ENCODE results near the gene HHIP. TPM values are rescaled to one million over a fixed set of nuclear protein-coding genes. Genes with fewer than 3 reads are reported as not detected.

Gene HHIP
- total and polyA plus RNA-seq, 4 donors: 3.3 to 14.0 (median 6.6) TPM

DNA sequence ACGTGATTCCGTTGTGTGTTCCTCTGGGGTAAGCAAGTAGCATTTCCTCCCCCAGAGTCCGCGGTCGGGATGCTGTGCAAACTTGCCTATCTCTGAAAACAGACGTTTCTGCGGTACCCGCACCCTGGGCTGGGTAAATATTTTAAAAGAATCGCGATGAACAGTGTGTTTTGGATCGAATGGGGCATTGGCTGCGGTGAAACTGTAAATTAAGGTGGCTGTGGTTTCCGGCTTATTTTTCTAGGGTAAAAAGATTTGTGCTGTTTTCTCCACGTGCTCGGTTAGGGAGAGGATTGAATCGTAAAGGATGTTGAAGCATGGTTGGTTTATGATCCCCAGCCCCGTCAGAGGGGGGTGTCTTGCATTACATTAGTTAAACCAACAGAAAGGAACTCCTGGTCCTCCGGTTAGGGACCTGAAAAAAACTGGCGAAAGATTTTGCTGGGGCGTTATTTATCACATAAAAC is 1.2 kb downstream of the HHIP start (continued):
- TF ChIP-seq RAD21 (IDR thresholded peaks at IDR 0.05) (no peak), FOXA2 (IDR thresholded peaks at IDR 0.05) (no peak)

- H3K27me3 ChIP-seq (ENCODE audit: control insufficient read depth in 4 of 4, insufficient read depth in 4 of 4, low read length in 3 of 4): peaks cover 0 to 16% (median 4%) of the 10 kb centered on the region in 4 donors
- H3K4me1 ChIP-seq (ENCODE audit: control insufficient read depth in 4 of 4, insufficient read depth in 4 of 4, low read length in 3 of 4): peaks cover 0 to 14% (median 7%) of the 10 kb centered on the region in 4 donors
- H3K9ac ChIP-seq (ENCODE audit: low read depth in 1 of 2, low read length in 2 of 2): no peak overlapping the region
- peak overlapping the region in 1 of 2 donors; percentile 7 for H3K27ac ChIP-seq (ENCODE audit: low read depth in 1 of 2, low read length in 2 of 2)
- H3K4me3 ChIP-seq (ENCODE audit: low read depth in 1 of 3, low read length in 3 of 3): peak overlapping the region in 1 of 3 donors; percentile 13
- TF ChIP-seq NR2F2 (IDR thresholded peaks at IDR 0.05) (no peak), EGR1 (IDR thresholded peaks at IDR 0.05; ENCODE audit: low read depth in 2 of 2) (no peak), RXRA (IDR thresholded peaks at IDR 0.05) (no peak), FOXA1 (IDR thresholded peaks at IDR 0.05) (no peak), REST (IDR thresholded peaks at IDR 0.05) (no peak), YY1 (IDR thresholded peaks at IDR 0.05) (no peak)
- TF ChIP-seq, protein P1, sequence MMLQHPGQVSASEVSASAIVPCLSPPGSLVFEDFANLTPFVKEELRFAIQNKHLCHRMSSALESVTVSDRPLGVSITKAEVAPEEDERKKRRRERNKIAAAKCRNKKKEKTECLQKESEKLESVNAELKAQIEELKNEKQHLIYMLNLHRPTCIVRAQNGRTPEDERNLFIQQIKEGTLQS (IDR thresholded peaks at IDR 0.05): no peak
- WGBS: 8% methylated on average over 4 of the region's 4 CpGs
- DNase-seq (ENCODE audit: low spot score): no peak
- no peaks in the 10 kb centered on the region for H3K9me3 ChIP-seq (ENCODE audit: control insufficient read depth in 4 of 4, low read length in 3 of 4)
- H3K36me3 ChIP-seq (ENCODE audit: control insufficient read depth in 4 of 4, insufficient read depth in 3 of 4, low read depth in 1 of 4, low read length in 3 of 4): no peaks in the 10 kb centered on the region
Observed at GRCh38 chr4:144647590-144647989, 1.6 kb downstream of the HHIP start.

DNA sequence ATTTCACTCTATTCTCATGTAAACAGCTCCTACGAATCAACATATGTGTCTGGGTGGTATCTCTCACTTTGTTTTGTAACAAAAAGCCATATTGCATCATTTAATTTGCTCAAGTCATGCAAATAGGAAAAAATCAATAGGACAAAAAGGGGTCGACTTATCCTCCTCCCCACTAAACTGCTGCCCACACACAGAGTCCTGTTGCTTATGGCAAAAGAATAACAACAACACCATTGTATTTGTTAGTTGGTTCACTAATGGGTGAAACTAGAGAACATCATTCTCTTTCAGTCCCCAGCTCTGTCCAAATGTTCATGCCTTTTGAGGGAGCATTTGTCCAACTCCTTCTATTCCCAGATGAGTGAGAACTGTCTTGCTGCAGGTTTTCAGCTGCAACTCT is 2.1 kb downstream of the HHIP start:
- peaks cover 0 to 16% (median 4%) of the 10 kb centered on the region in 4 donors for H3K27me3 ChIP-seq (ENCODE audit: control insufficient read depth in 4 of 4, insufficient read depth in 4 of 4, low read length in 3 of 4)

More for the DNA sequence above, 2.1 kb downstream of the HHIP start:
- H3K27ac ChIP-seq (ENCODE audit: low read depth in 1 of 2, low read length in 2 of 2): peak overlapping the region in 1 of 2 donors; percentile 7
- 13% methylated on average over 2 of the region's 2 CpGs for WGBS
- no peaks in the 10 kb centered on the region for H3K9me3 ChIP-seq (ENCODE audit: control insufficient read depth in 4 of 4, low read length in 3 of 4)
- DNase-seq (ENCODE audit: low spot score): no peak
- TF ChIP-seq HNF4G (IDR thresholded peaks at IDR 0.05): no peak
- TF ChIP-seq JUND (IDR thresholded peaks at IDR 0.05): no peak
- TF ChIP-seq GABPA (IDR thresholded peaks at IDR 0.05 in 1 of 2, conservative IDR thresholded peaks at IDR 0.05 in 1 of 2): no peak
- no peak for TF ChIP-seq FOXA2 (IDR thresholded peaks at IDR 0.05)
- TF ChIP-seq TAF1 (conservative IDR thresholded peaks at IDR 0.05): no peak
- TF ChIP-seq HNF4A (conservative IDR thresholded peaks at IDR 0.05): no peak
- no peak for TF ChIP-seq FOXA1 (IDR thresholded peaks at IDR 0.05)
- TF ChIP-seq, protein P1 (IDR thresholded peaks at IDR 0.05): no peak
- no peak for TF ChIP-seq RAD21 (IDR thresholded peaks at IDR 0.05)
- no peak for TF ChIP-seq NR2F2 (IDR thresholded peaks at IDR 0.05)
- TF ChIP-seq EGR1 (IDR thresholded peaks at IDR 0.05; ENCODE audit: low read depth in 2 of 2): no peak
- TF ChIP-seq, protein P2, sequence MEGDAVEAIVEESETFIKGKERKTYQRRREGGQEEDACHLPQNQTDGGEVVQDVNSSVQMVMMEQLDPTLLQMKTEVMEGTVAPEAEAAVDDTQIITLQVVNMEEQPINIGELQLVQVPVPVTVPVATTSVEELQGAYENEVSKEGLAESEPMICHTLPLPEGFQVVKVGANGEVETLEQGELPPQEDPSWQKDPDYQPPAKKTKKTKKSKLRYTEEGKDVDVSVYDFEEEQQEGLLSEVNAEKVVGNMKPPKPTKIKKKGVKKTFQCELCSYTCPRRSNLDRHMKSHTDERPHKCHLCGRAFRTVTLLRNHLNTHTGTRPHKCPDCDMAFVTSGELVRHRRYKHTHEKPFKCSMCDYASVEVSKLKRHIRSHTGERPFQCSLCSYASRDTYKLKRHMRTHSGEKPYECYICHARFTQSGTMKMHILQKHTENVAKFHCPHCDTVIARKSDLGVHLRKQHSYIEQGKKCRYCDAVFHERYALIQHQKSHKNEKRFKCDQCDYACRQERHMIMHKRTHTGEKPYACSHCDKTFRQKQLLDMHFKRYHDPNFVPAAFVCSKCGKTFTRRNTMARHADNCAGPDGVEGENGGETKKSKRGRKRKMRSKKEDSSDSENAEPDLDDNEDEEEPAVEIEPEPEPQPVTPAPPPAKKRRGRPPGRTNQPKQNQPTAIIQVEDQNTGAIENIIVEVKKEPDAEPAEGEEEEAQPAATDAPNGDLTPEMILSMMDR (IDR thresholded peaks at IDR 0.05; ENCODE audit: low read depth, low read length, missing input control): no peak
- no peak for TF ChIP-seq MAX (IDR thresholded peaks at IDR 0.05)
- TF ChIP-seq YY1 (IDR thresholded peaks at IDR 0.05): no peak
- TF ChIP-seq REST (IDR thresholded peaks at IDR 0.05): no peak
- peak overlapping the region in 1 of 3 donors; percentile 13 for H3K4me3 ChIP-seq (ENCODE audit: low read depth in 1 of 3, low read length in 3 of 3)
- H3K9ac ChIP-seq (ENCODE audit: low read depth in 1 of 2, low read length in 2 of 2): no peak overlapping the region
- H3K4me1 ChIP-seq (ENCODE audit: control insufficient read depth in 4 of 4, insufficient read depth in 4 of 4, low read length in 3 of 4): peaks cover 0 to 14% (median 7%) of the 10 kb centered on the region in 4 donors
- no peaks in the 10 kb centered on the region for H3K36me3 ChIP-seq (ENCODE audit: control insufficient read depth in 4 of 4, insufficient read depth in 3 of 4, low read depth in 1 of 4, low read length in 3 of 4)
